ENCODE data around the gene CDH23. TPM values are rescaled to one million over a fixed set of nuclear protein-coding genes. Genes with fewer than 3 reads are reported as not detected.

The CDH23 gene
- total RNA-seq, 6 donors from 2014 or later: 4.7 to 29.3 (median 10.4) TPM

DNA sequence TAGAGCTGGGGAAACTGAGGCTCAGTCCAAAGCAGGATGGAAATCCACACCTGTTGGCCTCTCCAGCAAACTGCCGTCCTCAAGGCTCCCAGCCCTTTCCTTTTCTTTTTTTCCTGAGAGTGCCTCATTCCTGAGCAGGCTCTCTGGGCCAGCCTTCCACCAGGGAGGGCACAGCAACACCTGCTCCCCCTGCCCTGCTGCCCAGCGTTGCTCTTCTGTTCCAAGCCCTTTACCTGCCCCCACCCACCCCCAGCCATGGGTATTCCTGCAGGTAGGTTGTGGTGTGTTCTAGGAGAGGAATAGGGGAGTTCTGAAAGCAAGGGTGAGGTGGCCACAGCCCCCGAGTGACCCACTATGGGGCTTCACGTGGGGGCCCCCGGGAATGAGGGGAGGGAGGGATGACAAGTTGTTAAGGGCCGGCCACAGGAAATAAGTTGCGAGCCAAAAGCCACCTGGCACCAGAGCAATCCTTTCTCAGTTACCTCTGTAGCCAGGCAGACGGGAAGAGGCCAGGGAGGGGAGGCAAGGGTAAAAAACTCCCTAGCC is 357.3 kb downstream of the CDH23 start:
- Histone ChIP-seq H3K9me3 (no peaks in the 10 kb centered on the region), H3K36me3 (peaks cover 3 to 84% (median 22%) of the 10 kb centered on the region in 4 donors), H3K27me3 (no peaks in the 10 kb centered on the region), H3K4me1 (peaks cover 74 to 94% (median 78%) of the 10 kb centered on the region in 4 donors), H3K27ac (peak overlapping the region; percentile 81 to 90 (median 86)), H3K4me3 (no peak overlapping the region)
- ATAC-seq (ENCODE audit: low FRiP score in 2 of 2) (no peak), DNase-seq (no peak)
- TF ChIP-seq CTCF (IDR thresholded peaks at IDR 0.05) (no peak), EP300 (IDR thresholded peaks at IDR 0.05) (no peak), POLR2A (IDR thresholded peaks at IDR 0.05) (no peak), POLR2AphosphoS5 (IDR thresholded peaks at IDR 0.05) (no peak)
- WGBS, 2 donors: 45 to 50% methylated on average over 8 of the region's 8 CpGs

- Histone ChIP-seq H3K9me3 (no peaks in the 10 kb centered on the region), H3K27me3 (no peaks in the 10 kb centered on the region), H3K4me1 (peaks cover 70 to 89% (median 73%) of the 10 kb centered on the region in 4 donors), H3K27ac (peak overlapping the region; percentile 81 to 90 (median 86)), H3K36me3 (peaks cover 3 to 87% (median 24%) of the 10 kb centered on the region in 4 donors), H3K4me3 (no peak overlapping the region)
- TF ChIP-seq POLR2AphosphoS5 (IDR thresholded peaks at IDR 0.05) (no peak), POLR2A (IDR thresholded peaks at IDR 0.05) (no peak), EP300 (IDR thresholded peaks at IDR 0.05) (no peak)
- 50 to 62% methylated on average over 3 of the region's 3 CpGs for WGBS, 2 donors
- no peak for DNase-seq
- ATAC-seq (ENCODE audit: low FRiP score in 2 of 2): peak in 1 of 2 donors; percentile 32
Observed at GRCh38 chr10:71754562-71754961, 357.8 kb downstream of the CDH23 start.

DNA sequence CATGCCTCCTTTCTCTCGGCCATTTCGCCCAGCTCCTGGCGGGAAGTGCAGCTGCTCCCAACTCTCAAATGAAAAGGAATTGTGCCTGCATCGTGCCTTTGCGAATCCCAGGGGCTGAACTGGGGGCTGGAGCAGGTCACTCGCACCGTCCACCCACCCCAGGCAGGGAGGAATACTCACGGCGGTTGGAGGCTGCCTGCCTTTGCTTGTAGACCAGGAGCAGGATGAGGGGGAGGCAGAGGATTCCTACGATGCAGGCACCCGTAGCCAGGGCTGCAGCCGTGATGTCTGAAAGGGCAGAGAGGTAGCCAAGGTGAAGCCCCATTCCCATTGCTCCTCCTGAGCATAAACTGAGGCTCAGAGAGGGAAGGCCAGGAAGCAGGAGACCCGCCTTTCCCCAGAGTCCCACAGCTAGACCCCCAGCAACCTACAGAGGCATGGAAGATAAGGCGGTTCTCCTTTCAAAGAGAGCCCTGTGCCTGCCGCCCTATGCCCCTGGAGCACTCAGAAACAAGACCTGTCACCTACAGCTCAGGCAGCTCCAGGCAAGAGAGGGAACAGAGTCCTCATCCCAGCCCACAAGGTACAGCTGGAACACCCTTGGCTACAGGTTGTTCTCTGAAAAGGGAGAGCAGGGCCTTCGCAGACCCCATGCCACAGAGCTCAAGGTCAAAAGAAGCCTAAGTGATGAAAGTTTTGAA is 358.6 kb downstream of the CDH23 start:
- Histone ChIP-seq H3K27me3 (no peaks in the 10 kb centered on the region), H3K4me3 (no peak overlapping the region), H3K9me3 (no peaks in the 10 kb centered on the region), H3K27ac (peak overlapping the region; percentile 81 to 90 (median 86)), H3K4me1 (peaks cover 64 to 82% (median 67%) of the 10 kb centered on the region in 4 donors), H3K36me3 (peaks cover 3 to 81% (median 24%) of the 10 kb centered on the region in 4 donors)
- no peak for DNase-seq
- TF ChIP-seq EP300 (IDR thresholded peaks at IDR 0.05) (no peak), POLR2AphosphoS5 (IDR thresholded peaks at IDR 0.05) (no peak), CTCF (IDR thresholded peaks at IDR 0.05) (no peak), POLR2A (IDR thresholded peaks at IDR 0.05) (no peak)
- no peak for ATAC-seq (ENCODE audit: low FRiP score in 2 of 2)
- WGBS, 2 donors: 86 to 95% methylated on average over 10 to 16 of the region's 16 CpGs

DNA sequence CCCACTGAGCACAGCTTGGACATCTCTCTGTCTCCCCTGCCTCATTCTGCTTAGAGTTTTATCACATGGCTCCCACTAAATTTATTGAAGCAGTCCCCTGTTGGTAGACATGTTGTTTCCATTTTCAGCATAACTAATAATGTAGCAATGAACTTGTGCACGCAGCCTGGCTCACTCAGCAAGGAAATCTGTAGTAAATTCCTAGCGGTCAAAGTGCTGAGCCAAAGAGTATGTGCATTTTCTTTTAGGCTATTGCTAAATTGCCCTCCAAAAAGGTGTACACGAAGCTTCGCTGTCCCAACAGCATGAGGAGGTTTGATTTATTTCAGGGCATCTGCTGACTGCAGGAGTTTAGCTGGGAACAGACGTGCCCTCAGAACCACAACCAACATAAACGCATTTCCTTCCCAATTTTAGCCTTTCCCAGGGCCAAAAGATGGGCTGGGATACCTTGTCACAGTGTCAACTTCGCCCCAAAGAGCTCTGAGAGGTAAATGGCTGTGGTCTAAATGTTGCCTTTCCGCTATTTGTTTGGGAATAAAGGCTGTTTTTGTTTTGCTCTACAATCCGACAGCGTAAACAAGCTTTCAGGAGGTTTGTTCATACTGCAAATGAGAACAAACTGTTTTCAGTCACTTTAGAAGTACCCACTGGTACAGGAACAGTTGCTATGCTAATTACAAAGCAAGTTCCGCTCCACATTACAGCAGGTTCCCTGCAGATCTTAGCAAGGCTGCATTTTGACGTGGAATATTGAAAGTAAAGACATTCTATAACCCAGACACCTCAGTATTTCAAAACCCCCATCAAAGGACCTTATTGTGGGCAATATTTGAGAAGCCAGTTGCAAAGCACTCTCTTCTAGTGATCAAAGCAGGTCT is 359.8 kb downstream of the CDH23 start:
- peak overlapping the region; percentile 81 to 90 (median 86) for H3K27ac ChIP-seq
- H3K4me1 ChIP-seq: peaks cover 70 to 80% (median 72%) of the 10 kb centered on the region in 4 donors
- peaks cover 2 to 81% (median 25%) of the 10 kb centered on the region in 4 donors for H3K36me3 ChIP-seq
- DNase-seq (no peak), ATAC-seq (ENCODE audit: low FRiP score in 2 of 2) (no peak)
- WGBS, 2 donors: 56 to 70% methylated on average over 12 of the region's 12 CpGs
- no peak overlapping the region for H3K4me3 ChIP-seq
- H3K27me3 ChIP-seq: no peaks in the 10 kb centered on the region
- TF ChIP-seq POLR2A (IDR thresholded peaks at IDR 0.05): peak in 1 of 4 donors; percentile 19
- TF ChIP-seq EP300 (IDR thresholded peaks at IDR 0.05): peak in 1 of 4 donors; percentile 54
- TF ChIP-seq POLR2AphosphoS5 (IDR thresholded peaks at IDR 0.05): no peak
- H3K9me3 ChIP-seq: no peaks in the 10 kb centered on the region

GRCh38 chr10:71757399-71757922 is 360.7 kb downstream of the CDH23 start:
- TF ChIP-seq POLR2AphosphoS5 (IDR thresholded peaks at IDR 0.05): no peak
- TF ChIP-seq EP300 (IDR thresholded peaks at IDR 0.05): no peak
- TF ChIP-seq CTCF (IDR thresholded peaks at IDR 0.05): no peak
- peaks cover 65 to 80% (median 76%) of the 10 kb centered on the region in 4 donors for H3K4me1 ChIP-seq
- H3K4me3 ChIP-seq: no peak overlapping the region
- DNase-seq: no peak
- H3K36me3 ChIP-seq: peaks cover 2 to 80% (median 24%) of the 10 kb centered on the region in 4 donors
- ATAC-seq (ENCODE audit: low FRiP score in 2 of 2): no peak
- no peaks in the 10 kb centered on the region for H3K9me3 ChIP-seq
- peak overlapping the region; percentile 81 to 90 (median 86) for H3K27ac ChIP-seq
- WGBS, 2 donors: 44 to 63% methylated on average over 11 of the region's 11 CpGs
- H3K27me3 ChIP-seq: no peaks in the 10 kb centered on the region

Measured in upper lobe of left lung (tissue), 6 donors.